H9 (cell line): Measurements from ENCODE around the gene KIAA1958. TPM values are rescaled to one million over a fixed set of nuclear protein-coding genes. Genes with fewer than 3 reads are reported as not detected.

Source experiments
- DNase-seq: peaks from one replicate; pipeline ENCODE4 v3.0.0-alpha.2; 2017
- H2AFZ ChIP-seq: one replicate; pipeline ENCODE4 v1.6.1; 2013; ENCODE audit warnings: mild to moderate bottlenecking, low read length, control low read depth, moderate library complexity
- H2AK5ac ChIP-seq: 2 replicates; pipeline ENCODE4 v1.6.1; 2013; ENCODE audit warnings: low read length, control low read depth, mixed read lengths; ENCODE audit not compliant: insufficient read length
- H2BK120ac ChIP-seq: one replicate; pipeline ENCODE4 v1.6.1; 2013; ENCODE audit warnings: low read depth, mild to moderate bottlenecking, low read length, control low read depth, inconsistent platforms; ENCODE audit not compliant: poor library complexity, severe bottlenecking
- H2BK12ac ChIP-seq: 2 replicates; pipeline ENCODE4 v1.6.1; 2013; ENCODE audit warnings: low read length, control low read depth, mixed read lengths, low read depth; ENCODE audit not compliant: insufficient read length
- H2BK15ac ChIP-seq: 2 replicates; pipeline ENCODE4 v1.6.1; 2013; ENCODE audit warnings: low read depth, low read length, control low read depth
- H2BK20ac ChIP-seq: one replicate; pipeline ENCODE4 v1.6.1; 2013; ENCODE audit warnings: low read depth, mild to moderate bottlenecking, low read length, control low read depth, inconsistent platforms; ENCODE audit not compliant: poor library complexity, severe bottlenecking
- H2BK5ac ChIP-seq: 2 replicates; pipeline ENCODE4 v1.6.1; 2013; ENCODE audit warnings: low read length, control low read depth, mixed read lengths; ENCODE audit not compliant: insufficient read length
- H3K14ac ChIP-seq: 2 replicates; pipeline ENCODE4 v1.6.1; 2013; ENCODE audit warnings: low read length, control low read depth; ENCODE audit not compliant: insufficient read depth
- H3K18ac ChIP-seq: 2 replicates; pipeline ENCODE4 v1.6.1; 2013; ENCODE audit warnings: low read depth, mild to moderate bottlenecking, mixed read lengths, low read length, control low read depth; ENCODE audit not compliant: insufficient read length
- H3K23ac ChIP-seq: 2 replicates; pipeline ENCODE4 v1.6.1; 2013; ENCODE audit warnings: low read length, control low read depth, mixed read lengths, low read depth; ENCODE audit not compliant: insufficient read length
- H3K23me2 ChIP-seq: 2 replicates; pipeline ENCODE4 v1.6.1; 2013; ENCODE audit warnings: low read depth, mild to moderate bottlenecking, mixed read lengths, low read length, control low read depth; ENCODE audit not compliant: insufficient read length, poor library complexity, severe bottlenecking
- H3K27ac ChIP-seq: 2 replicates; pipeline ENCODE4 v1.5.1; 2013; ENCODE audit warnings: low read length, control low read depth, mixed read lengths, low read depth; ENCODE audit not compliant: insufficient read length
- H3K27me3 ChIP-seq: 2 replicates; pipeline ENCODE4 v1.6.1; 2013; ENCODE audit warnings: low read length, control low read depth, inconsistent platforms; ENCODE audit not compliant: insufficient read depth
- H3K4ac ChIP-seq: 2 replicates; pipeline ENCODE4 v1.6.1; 2013; ENCODE audit warnings: low read depth, mild to moderate bottlenecking, control low read depth, inconsistent platforms, low read length, moderate library complexity
- H3K4me1 ChIP-seq: 2 replicates; pipeline ENCODE4 v1.6.1; 2013; ENCODE audit warnings: low read length, control low read depth, inconsistent platforms; ENCODE audit not compliant: insufficient read depth
- H3K4me2 ChIP-seq: 2 replicates; pipeline ENCODE4 v1.6.1; 2013; ENCODE audit warnings: low read length, control low read depth, mixed read lengths; ENCODE audit not compliant: insufficient read length, insufficient read depth
- H3K56ac ChIP-seq: 2 replicates; pipeline ENCODE4 v1.6.1; 2013; ENCODE audit warnings: low read depth, mild to moderate bottlenecking, mixed read lengths, low read length, control low read depth; ENCODE audit not compliant: insufficient read length
- H3K79me1 ChIP-seq: 2 replicates; pipeline ENCODE4 v1.6.1; 2013; ENCODE audit warnings: low read depth, mild to moderate bottlenecking, moderate library complexity, low read length, control low read depth, inconsistent platforms; ENCODE audit not compliant: insufficient read depth, poor library complexity, severe bottlenecking
- H3K79me2 ChIP-seq: 2 replicates; pipeline ENCODE4 v1.6.1; 2013; ENCODE audit warnings: low read length, control low read depth, inconsistent platforms; ENCODE audit not compliant: insufficient read depth
- H3K9ac ChIP-seq: 2 replicates; pipeline ENCODE4 v1.6.1; 2013; ENCODE audit warnings: low read length, control low read depth, mixed read lengths; ENCODE audit not compliant: insufficient read length; ENCODE audit errors: extremely low read depth
- H3K9me3 ChIP-seq: one replicate; pipeline ENCODE4 v1.6.1; 2013; ENCODE audit warnings: low read depth, low read length, inconsistent platforms; ENCODE audit not compliant: control insufficient read depth
- H3T11ph ChIP-seq: one replicate; pipeline ENCODE4 v1.6.1; 2013; ENCODE audit warnings: mild to moderate bottlenecking, low read length, control low read depth, inconsistent platforms
- H4K20me1 ChIP-seq: one replicate; pipeline ENCODE4 v1.6.1; 2013; ENCODE audit not compliant: control insufficient read depth, insufficient read length, insufficient read depth
- H4K5ac ChIP-seq: 2 replicates; pipeline ENCODE4 v1.6.1; 2013; ENCODE audit warnings: low read depth, mild to moderate bottlenecking, mixed read lengths, low read length, control low read depth; ENCODE audit not compliant: insufficient read length
- H4K8ac ChIP-seq: replicated peaks from 2 replicates; pipeline ENCODE4 v1.6.1; 2013; ENCODE audit warnings: low read length, control low read depth, mixed read lengths, low read depth; ENCODE audit not compliant: insufficient read length
- H4K91ac ChIP-seq: 2 replicates; pipeline ENCODE4 v1.6.1; 2013; ENCODE audit warnings: low read depth, mild to moderate bottlenecking, moderate library complexity, mixed read lengths, low read length, control low read depth; ENCODE audit not compliant: insufficient read length
- H3K27ac Mint-ChIP-seq, 3 experiments: 2 replicates in 2 of 3; 3 replicates in 1 of 3; pipeline ENCODE4 v1.8.0; 2020 to 2021; ENCODE audit warnings: mixed read lengths in 3 of 3, mild to moderate bottlenecking in 1 of 3, moderate library complexity in 1 of 3
- H3K27me3 Mint-ChIP-seq: 2 replicates; pipeline ENCODE4 v1.8.0; 2021; ENCODE audit warnings: low read depth, mild to moderate bottlenecking, moderate library complexity, mixed read lengths
- H3K36me3 Mint-ChIP-seq, 3 experiments: 2 replicates in 2 of 3; 3 replicates in 1 of 3; pipeline ENCODE4 v1.8.0; 2020 to 2021; ENCODE audit warnings: low read depth in 3 of 3, mixed read lengths in 3 of 3; ENCODE audit not compliant: insufficient read depth in 1 of 3
- H3K4me1 Mint-ChIP-seq, 2 experiments: 2 replicates each; pipeline ENCODE4 v1.8.0; 2020; ENCODE audit warnings: mixed read lengths in 2 of 2
- H3K4me3 Mint-ChIP-seq, 2 experiments: 2 replicates in 1 of 2; 3 replicates in 1 of 2; pipeline ENCODE4 v1.8.0; 2020 to 2021; ENCODE audit warnings: mild to moderate bottlenecking in 2 of 2, mixed read lengths in 2 of 2, moderate library complexity in 1 of 2
- H3K9me3 Mint-ChIP-seq, 2 experiments: 2 replicates in 1 of 2; 3 replicates in 1 of 2; pipeline ENCODE4 v1.8.0; 2020; ENCODE audit warnings: mild to moderate bottlenecking in 2 of 2, mixed read lengths in 2 of 2, moderate library complexity in 1 of 2
- CTCF ChIP-seq: fragments of 200-600 bp; sonication (generic); conservative IDR thresholded peaks from 3 replicates; pipeline ENCODE4 v1.8.0; 2021; ENCODE audit warnings: antibody characterized with exemption, mild to moderate bottlenecking
- WGBS: extraction: QIAGEN DNeasy Blood & Tissue Kit; methylation state at CpG from one replicate; pipeline ENCODE4 v1.1.7; 2013; ENCODE audit warnings: missing lambda C conversion rate, low lambda C conversion rate, mixed read lengths; ENCODE audit not compliant: insufficient read length; ENCODE audit errors: extremely low coverage; 5-methylcytosine and 5-hydroxymethylcytosine counted together
- total RNA-seq: library from RNA; stranded (reverse); gene quantifications from 2 replicates; pipeline ENCODE4 v1.2.1, GENCODE V29; 2021

Gene KIAA1958
- total RNA-seq, 1 experiment from 2014 or later = 34.0 TPM

DNA sequence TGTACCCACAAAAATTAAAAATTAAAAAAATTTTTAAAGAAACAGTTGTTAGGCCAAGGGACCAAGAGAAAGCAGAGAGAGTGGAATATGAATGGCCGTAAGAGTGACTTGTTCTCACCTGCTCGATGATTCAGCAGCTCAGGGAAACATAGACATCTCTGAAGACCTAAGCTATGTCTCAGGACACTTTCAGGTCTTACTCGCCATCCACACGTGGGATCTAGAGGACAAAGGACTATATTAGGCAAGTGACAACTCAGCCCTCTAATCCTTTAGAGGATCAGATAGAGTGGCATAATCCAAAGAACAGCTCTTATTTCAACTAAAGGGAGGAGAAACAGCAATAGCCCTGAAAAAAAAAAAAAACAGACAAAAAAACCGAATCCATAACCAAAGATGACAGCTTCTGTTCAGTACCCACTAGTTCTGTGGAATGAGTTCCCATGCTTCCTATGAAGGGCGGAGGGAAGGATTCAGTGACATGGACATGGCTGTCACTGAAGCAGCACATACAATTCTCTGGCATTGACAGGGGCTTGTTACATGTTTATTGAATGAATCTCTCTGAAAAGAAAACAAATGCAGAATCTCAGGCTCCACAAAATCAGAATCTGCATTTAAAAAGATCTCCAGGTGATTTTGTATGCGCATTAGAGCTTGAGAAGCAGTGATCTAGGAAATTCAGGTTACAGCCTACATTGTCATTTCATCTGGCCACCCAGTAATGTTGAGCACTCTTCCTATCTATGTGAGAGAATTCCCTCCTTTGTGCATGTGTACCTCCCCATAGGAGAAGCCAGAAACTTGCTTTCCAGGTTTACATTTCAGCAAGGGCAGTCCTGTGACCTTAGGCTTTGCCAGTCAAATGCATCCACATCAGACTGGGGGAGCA is 96.0 kb downstream of the KIAA1958 start:
- Histone ChIP-seq H3K23me2 (no peaks in the 10 kb centered on the region), H2BK15ac (no peak overlapping the region), H3K4me2 (peak overlapping the region; percentile 20), H3K23ac (no peak overlapping the region), H2BK120ac (no peak overlapping the region), H3K27me3 (no peaks in the 10 kb centered on the region), H3K14ac (no peak overlapping the region), H3K27ac (no peak overlapping the region), H3K79me1 (no peaks in the 10 kb centered on the region), H2BK12ac (no peak overlapping the region), H4K91ac (no peak overlapping the region), H2BK5ac (no peak overlapping the region), H3K4ac (no peak overlapping the region), H4K5ac (no peak overlapping the region), H3K4me1 (peaks cover 14% of the 10 kb centered on the region; the same call in 1 of the 2 replicates), H4K8ac (no peak overlapping the region), H3K9me3 (no peaks in the 10 kb centered on the region), H2AFZ (no peak overlapping the region), H3K79me2 (peaks cover 2% of the 10 kb centered on the region; the same call in 1 of the 2 replicates), H2BK20ac (no peak overlapping the region), H3K9ac (no peak overlapping the region), H4K20me1 (no peaks in the 10 kb centered on the region), H3K18ac (no peak overlapping the region), H3T11ph (no peak overlapping the region), H2AK5ac (no peak overlapping the region), H3K56ac (no peak overlapping the region)
- Mint-ChIP-seq H3K27me3 (no peaks in the 10 kb centered on the region), H3K9me3 (no peaks in the 10 kb centered on the region), H3K4me1 (peaks cover 61 to 66% of the 10 kb centered on the region in 2 experiments), H3K36me3 (no peaks in the 10 kb centered on the region), H3K27ac (peak overlapping the region; percentile 83 to 94 (median 91); a peak in 6 of 7 replicates), H3K4me3 (peak overlapping the region in 1 of 2 experiments; percentile 47; a peak in 3 of 5 replicates)
- DNase-seq = no peak
- TF ChIP-seq CTCF = no peak
- WGBS = no CpG with 5 or more reads among the region's 7 CpGs
